ENCODE data around the gene MAP2K6.
"Not testable (repeated sequence)": the region's sequence is repeated elsewhere in the genome, so short reads cannot be mapped to it uniquely, and the experiment has no call there.

DNA sequence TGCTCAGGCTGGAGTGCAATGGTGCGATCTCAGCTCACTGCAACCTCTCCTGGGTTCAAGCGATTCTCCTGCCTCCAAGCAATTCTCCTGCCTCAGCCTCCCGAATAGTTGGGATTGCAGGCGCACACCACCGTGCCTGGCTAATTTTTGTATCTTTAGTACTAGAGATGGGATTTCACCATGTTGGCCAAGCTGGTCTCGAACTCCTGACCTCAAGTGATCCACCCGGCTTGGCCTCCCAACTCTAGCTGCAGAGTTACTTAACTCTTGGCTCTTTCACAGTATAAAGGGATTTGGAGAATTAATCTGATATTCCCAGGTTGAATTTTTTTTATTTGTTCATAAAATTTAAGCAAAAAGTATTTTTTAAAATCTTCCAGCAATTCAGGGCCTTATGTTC, 65.3 kb downstream of the MAP2K6 start:
- TF ChIP-seq POLR2AphosphoS5 (IDR thresholded peaks at IDR 0.05; ENCODE audit: borderline replicate concordance, low read depth, low read length); EZH2 (IDR thresholded peaks at IDR 0.05); FOXP2 (optimal IDR thresholded peaks at IDR 0.05; ENCODE audit: control extremely low read depth, extremely low read length, insufficient read depth): not testable (repeated sequence)

Measured in SK-N-MC (cell line).